ENCODE results near the gene FREY1.

The FREY1 gene

DNA sequence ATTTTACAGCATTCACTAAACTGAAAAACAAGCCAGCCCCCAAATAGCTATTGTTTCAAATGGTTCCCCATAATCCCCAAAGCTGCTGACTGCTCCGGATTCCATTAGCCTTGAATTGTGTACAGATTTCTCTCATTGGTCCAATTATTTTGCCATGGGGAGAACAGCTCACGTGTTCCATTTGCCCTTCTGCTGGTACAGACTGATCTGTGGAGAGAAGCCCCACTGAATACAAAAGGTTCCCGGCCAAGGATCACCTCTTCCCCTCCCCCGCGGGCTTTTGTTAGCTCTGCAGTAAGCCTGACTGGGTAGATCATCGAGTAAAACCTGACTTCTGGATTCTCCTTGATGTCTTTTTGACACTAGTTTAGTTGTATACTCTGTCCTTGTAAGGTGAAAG, 30.7 kb downstream of the FREY1 start:
- peak in 1 of 56 donors; percentile 24 for DNase-seq

- DNase-seq: peak in 42 of 56 donors; percentile 22 to 78 (median 50)
These were observed 34.3 kb downstream of the FREY1 start for GRCh38 chr11:45872651-45873356.

GRCh38 chr11:45871638-45872037, 35.4 kb downstream of the FREY1 start:
- no peak for DNase-seq

DNA sequence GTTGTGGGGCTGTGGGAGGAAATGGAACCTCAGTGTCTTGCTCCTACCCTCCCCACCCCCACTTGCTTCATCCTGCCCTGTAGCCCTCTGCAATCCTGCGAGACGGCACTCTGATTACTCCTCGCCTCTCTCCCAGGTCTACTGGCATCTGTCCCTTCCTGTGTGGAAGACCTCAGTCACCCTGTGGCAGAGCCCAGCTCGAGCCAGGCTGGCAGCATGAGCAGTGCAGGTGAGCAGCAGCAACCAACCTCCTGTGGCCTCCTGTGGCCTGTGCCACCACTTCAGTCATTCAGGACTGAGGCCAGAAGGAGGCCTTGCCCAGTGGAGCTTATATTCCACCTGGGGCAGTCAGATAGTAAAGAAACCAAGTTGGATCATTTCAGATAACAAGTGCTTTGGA, 36.4 kb downstream of the FREY1 start:
- no peak for DNase-seq

GRCh38 chr11:45869551-45869950, 37.5 kb downstream of the FREY1 start:
- DNase-seq: no peak

DNA sequence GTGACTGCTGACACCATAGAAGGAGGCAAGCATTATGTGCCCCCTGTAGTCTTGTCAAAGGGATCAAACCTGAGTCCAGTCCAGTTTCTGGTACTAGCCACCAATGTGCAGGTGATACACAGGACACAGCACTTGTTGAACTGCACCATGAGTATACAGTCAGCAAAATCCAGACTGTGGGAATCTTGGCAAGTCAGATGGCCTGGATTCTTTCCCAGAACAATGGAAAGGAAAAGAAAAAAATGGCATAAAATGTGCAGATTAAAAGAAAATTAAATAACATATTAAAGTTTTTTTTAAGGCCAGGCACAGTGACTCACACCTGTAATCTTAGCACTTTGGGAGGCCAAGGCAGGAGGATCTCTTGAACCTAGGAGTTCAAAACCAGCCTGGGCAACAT, 43.0 kb downstream of the FREY1 start:
- no peak for DNase-seq

- DNase-seq: peak in 2 of 56 donors; percentile 16 to 39
These were observed 46.1 kb downstream of the FREY1 start for GRCh38 chr11:45860764-45861510.

DNA sequence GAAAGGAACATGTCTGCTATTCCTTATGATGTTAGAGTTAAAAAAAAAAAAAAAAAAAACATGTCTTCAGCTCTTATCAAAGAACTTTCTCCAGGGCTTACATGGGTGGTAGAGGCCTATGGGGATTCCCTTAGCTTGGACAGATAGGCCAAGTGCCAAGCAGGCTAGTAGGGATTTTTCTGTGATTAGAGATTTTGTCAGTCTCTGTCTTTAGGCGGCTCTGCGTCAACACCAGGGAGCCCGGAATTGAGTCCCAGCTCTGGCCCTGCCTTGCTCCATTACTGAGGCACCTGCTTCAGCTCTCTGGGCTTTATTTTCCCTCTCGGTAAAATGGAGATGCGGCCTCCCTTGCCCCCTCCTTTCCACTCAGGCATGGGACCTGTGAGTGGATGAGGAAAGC, 46.7 kb downstream of the FREY1 start:
- no peak for DNase-seq

- peak in 54 of 56 donors; percentile 17 to 91 (median 74) for DNase-seq
These were observed 47.4 kb downstream of the FREY1 start for GRCh38 chr11:45859661-45860140.

DNA sequence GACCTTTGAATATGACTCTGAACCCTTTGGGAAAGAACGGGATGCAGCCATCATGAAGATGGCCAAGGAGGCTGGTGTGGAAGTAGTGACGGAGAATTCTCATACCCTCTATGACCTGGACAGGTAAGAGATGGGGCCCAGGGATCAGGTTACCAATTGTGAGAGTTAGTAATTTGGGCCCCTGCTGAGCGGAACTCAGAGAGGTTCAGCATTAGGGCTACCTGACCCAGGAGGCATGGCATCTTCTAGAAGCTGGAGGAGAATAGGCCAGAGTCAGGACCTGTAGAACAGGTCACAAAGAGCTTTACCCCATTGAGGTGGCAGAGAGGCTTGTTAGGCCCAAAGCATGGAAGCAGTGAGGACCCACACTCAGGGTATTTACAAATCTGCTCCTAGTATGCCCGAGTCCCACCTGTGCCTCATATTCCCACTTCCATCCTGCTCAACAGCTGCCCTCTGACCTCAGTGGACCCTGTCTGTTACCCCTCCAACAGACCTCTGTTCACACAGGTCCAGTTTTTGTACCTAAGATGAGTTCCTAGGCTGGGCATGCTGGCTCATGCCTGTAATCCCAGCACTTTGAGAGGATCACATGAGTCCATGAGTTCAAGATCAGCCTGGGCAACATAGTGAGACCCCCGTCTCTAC, 48.2 kb downstream of the FREY1 start:
- DNase-seq: no peak

DNA sequence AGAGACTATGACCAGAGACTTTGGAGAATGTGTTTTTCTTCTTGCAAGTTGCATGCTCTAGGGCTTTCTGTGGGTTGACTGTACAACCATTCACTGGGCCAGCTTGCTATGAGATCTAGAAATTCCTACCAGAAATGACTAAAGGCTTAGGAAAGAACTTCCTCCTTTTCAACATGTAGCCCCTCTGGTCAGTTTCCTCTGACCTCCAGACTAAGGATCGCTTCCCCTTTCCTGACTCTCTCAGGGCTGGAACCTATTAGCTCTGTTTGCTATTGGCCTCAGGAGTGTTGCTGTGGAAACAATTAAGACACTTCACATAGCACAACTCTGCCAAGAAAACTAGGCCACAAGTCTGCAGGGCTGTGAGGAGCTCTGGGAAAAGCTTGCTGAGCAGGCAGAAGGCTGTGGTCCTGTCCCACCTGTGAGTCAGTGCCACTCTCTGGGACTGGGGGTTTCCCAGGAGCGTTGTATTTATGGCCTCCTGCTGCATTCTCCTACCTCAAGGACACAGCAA, 49.1 kb downstream of the FREY1 start:
- DNase-seq: peak in 24 of 56 donors; percentile 20 to 70 (median 40)

Data from amygdala (tissue), 56 donors.